Activated naive CD4-positive, alpha-beta T cell treated with anti-CD3 and anti-CD28 coated beads, Interleukin-2, amount 10 ng/mL, durations not matched to agents 7 days and 5 days (primary cell): ENCODE measurements around the gene PSME3IP1.
"Not testable (repeated sequence)": the region's sequence is repeated elsewhere in the genome, so short reads cannot be mapped to it uniquely, and the experiment has no call there.

Experiments
- CTCF ChIA-PET: fragments of 350-600 bp; sonication (Branson Sonifier 250); formaldehyde crosslinking; loops from one replicate; lab custom pipeline; 2021; ENCODE audit warnings: antibody characterized with exemption; lab: Charles Lee
- DNase-seq: peaks from one replicate; pipeline ENCODE4 v3.0.0-alpha.2; 2020
- H3K27ac Mint-ChIP-seq: one replicate; pipeline ENCODE4 v1.8.0; 2021; ENCODE audit warnings: mild to moderate bottlenecking, moderate library complexity, mixed read lengths
- H3K27me3 Mint-ChIP-seq: one replicate; pipeline ENCODE4 v1.8.0; 2021; ENCODE audit warnings: mild to moderate bottlenecking, mixed read lengths
- H3K36me3 Mint-ChIP-seq: one replicate; pipeline ENCODE4 v1.8.0; 2021; ENCODE audit warnings: mixed read lengths
- H3K4me1 Mint-ChIP-seq: one replicate; pipeline ENCODE4 v1.8.0; 2021; ENCODE audit warnings: mixed read lengths
- H3K4me3 Mint-ChIP-seq: one replicate; pipeline ENCODE4 v1.8.0; 2021; ENCODE audit warnings: mild to moderate bottlenecking, moderate library complexity, mixed read lengths
- H3K9me3 Mint-ChIP-seq: one replicate; pipeline ENCODE4 v1.8.0; 2021; ENCODE audit warnings: mixed read lengths

Gene PSME3IP1

GRCh38 chr16:57189527-57189926 lies 3.7 kb upstream of the PSME3IP1 start:
- H3K9me3 Mint-ChIP-seq, DNase-seq, H3K27me3 Mint-ChIP-seq, CTCF ChIA-PET, H3K27ac Mint-ChIP-seq, H3K4me3 Mint-ChIP-seq: not testable (repeated sequence)
- Mint-ChIP-seq H3K4me1 (peaks cover 33% of the 10 kb centered on the region), H3K36me3 (peaks cover 19% of the 10 kb centered on the region)

GRCh38 chr16:57188711-57189002 lies 2.8 kb upstream of the PSME3IP1 start:
- peaks cover 39% of the 10 kb centered on the region for H3K4me1 Mint-ChIP-seq
- H3K27ac Mint-ChIP-seq, result no peak overlapping the region
- H3K9me3 Mint-ChIP-seq, result no peaks in the 10 kb centered on the region
- H3K4me3 Mint-ChIP-seq, result peak overlapping the region; percentile 15
- H3K27me3 Mint-ChIP-seq, result peaks cover 4% of the 10 kb centered on the region
- CTCF ChIA-PET, result no interaction called here
- peaks cover 20% of the 10 kb centered on the region for H3K36me3 Mint-ChIP-seq
- DNase-seq, result no peak

GRCh38 chr16:57187902-57188710 lies 2.3 kb upstream of the PSME3IP1 start:
- peaks cover 42% of the 10 kb centered on the region for H3K4me1 Mint-ChIP-seq
- H3K36me3 Mint-ChIP-seq, result peaks cover 20% of the 10 kb centered on the region
- CTCF ChIA-PET, result interaction anchor here (1.0 kb wide), 1 partner anchor 104 kb away, joined by 5 read pairs; no protein-coding TSS in a partner anchor

GRCh38 chr16:57186872-57187854 lies 1.3 kb upstream of the PSME3IP1 start:
- peaks cover 4% of the 10 kb centered on the region for H3K27me3 Mint-ChIP-seq
- DNase-seq, result peak; percentile 51
- peaks cover 24% of the 10 kb centered on the region for H3K36me3 Mint-ChIP-seq
- peak overlapping the region; percentile 91 for H3K27ac Mint-ChIP-seq
- H3K4me1 Mint-ChIP-seq, result peaks cover 46% of the 10 kb centered on the region
- H3K4me3 Mint-ChIP-seq, result peak overlapping the region; percentile 99
- CTCF ChIA-PET, result interaction anchor here (1.0 kb wide), 1 partner anchor 103 kb away, joined by 5 read pairs; no protein-coding TSS in a partner anchor
- no peaks in the 10 kb centered on the region for H3K9me3 Mint-ChIP-seq

More at GRCh38 chr16:57187902-57188710, 2.3 kb upstream of the PSME3IP1 start:
- H3K27me3 Mint-ChIP-seq, H3K9me3 Mint-ChIP-seq, H3K27ac Mint-ChIP-seq, DNase-seq: not testable (repeated sequence)
- H3K4me3 Mint-ChIP-seq, result peak overlapping the region; percentile 99

- H3K9me3 Mint-ChIP-seq, result no peaks in the 10 kb centered on the region
- CTCF ChIA-PET, result interaction anchor here (0.6 to 1.4 kb wide), 4 partner anchors 90 to 244 kb away, joined by 3 to 8 read pairs (median 4); partner anchors contain the start of gene CPNE2
- DNase-seq, result no peak
- peaks cover 22% of the 10 kb centered on the region for H3K36me3 Mint-ChIP-seq
- H3K4me1 Mint-ChIP-seq, result peaks cover 44% of the 10 kb centered on the region
- H3K27me3 Mint-ChIP-seq, result peaks cover 4% of the 10 kb centered on the region
- H3K4me3 Mint-ChIP-seq, result peak overlapping the region; percentile 99
- peak overlapping the region; percentile 91 for H3K27ac Mint-ChIP-seq
Measured at GRCh38 chr16:57185446-57185944, 344 bp downstream of the PSME3IP1 start.

- Mint-ChIP-seq H3K4me3 (peak overlapping the region; percentile 99), H3K4me1 (peaks cover 44% of the 10 kb centered on the region), H3K9me3 (no peaks in the 10 kb centered on the region), H3K27me3 (peaks cover 4% of the 10 kb centered on the region), H3K27ac (peak overlapping the region; percentile 91), H3K36me3 (peaks cover 22% of the 10 kb centered on the region)
- DNase-seq, result no peak
- CTCF ChIA-PET, result interaction anchor here (1.2 to 1.4 kb wide), 2 partner anchors 92 to 115 kb away, joined by 3 to 8 read pairs; partner anchors contain the start of gene CPNE2
Measured at GRCh38 chr16:57184887-57185445, 873 bp downstream of the PSME3IP1 start.

- H3K4me1 Mint-ChIP-seq, result peaks cover 40% of the 10 kb centered on the region
Measured at GRCh38 chr16:57184113-57184512, 1.7 kb downstream of the PSME3IP1 start.

GRCh38 chr16:57179215-57179828 lies 6.5 kb downstream of the PSME3IP1 start:
- DNase-seq, result no peak

More at GRCh38 chr16:57184113-57184512, 1.7 kb downstream of the PSME3IP1 start:
- Mint-ChIP-seq H3K9me3 (no peaks in the 10 kb centered on the region), H3K4me3 (peak overlapping the region; percentile 99), H3K27ac (no peak overlapping the region), H3K27me3 (peaks cover 4% of the 10 kb centered on the region), H3K36me3 (peaks cover 18% of the 10 kb centered on the region)
- CTCF ChIA-PET, result no interaction called here
- no peak for DNase-seq

GRCh38 chr16:57178793-57179212 lies 7.0 kb downstream of the PSME3IP1 start:
- H3K27ac Mint-ChIP-seq, result no peak overlapping the region
- peaks cover 8% of the 10 kb centered on the region for H3K36me3 Mint-ChIP-seq
- no peaks in the 10 kb centered on the region for H3K27me3 Mint-ChIP-seq
- CTCF ChIA-PET, result no interaction called here
- no peak overlapping the region for H3K4me3 Mint-ChIP-seq
- H3K4me1 Mint-ChIP-seq, result peaks cover 9% of the 10 kb centered on the region
- no peaks in the 10 kb centered on the region for H3K9me3 Mint-ChIP-seq
- DNase-seq, result no peak

More at GRCh38 chr16:57179215-57179828, 6.5 kb downstream of the PSME3IP1 start:
- Mint-ChIP-seq H3K9me3 (no peaks in the 10 kb centered on the region), H3K27ac (no peak overlapping the region), H3K4me3 (no peak overlapping the region), H3K36me3 (peaks cover 7% of the 10 kb centered on the region), H3K27me3 (no peaks in the 10 kb centered on the region), H3K4me1 (peaks cover 14% of the 10 kb centered on the region)
- CTCF ChIA-PET, result interaction anchor here (0.6 to 1.4 kb wide), 2 partner anchors 14 to 74 kb away, joined by 3 to 8 read pairs; no protein-coding TSS in a partner anchor

GRCh38 chr16:57178196-57178595 lies 7.6 kb downstream of the PSME3IP1 start:
- Mint-ChIP-seq H3K27ac (no peak overlapping the region), H3K27me3 (no peaks in the 10 kb centered on the region), H3K4me1 (peaks cover 4% of the 10 kb centered on the region), H3K9me3 (no peaks in the 10 kb centered on the region), H3K4me3 (no peak overlapping the region), H3K36me3 (peaks cover 11% of the 10 kb centered on the region)
- CTCF ChIA-PET, result no interaction called here
- DNase-seq, result no peak

- H3K4me1 Mint-ChIP-seq, result no peaks in the 10 kb centered on the region
- no peak overlapping the region for H3K4me3 Mint-ChIP-seq
- CTCF ChIA-PET, result interaction anchor here (1.8 kb wide), 1 partner anchor 92 kb away, joined by 6 read pairs; no protein-coding TSS in a partner anchor
- H3K27me3 Mint-ChIP-seq, result no peaks in the 10 kb centered on the region
- DNase-seq, result no peak
- peaks cover 26% of the 10 kb centered on the region for H3K36me3 Mint-ChIP-seq
- no peak overlapping the region for H3K27ac Mint-ChIP-seq
- H3K9me3 Mint-ChIP-seq, result no peaks in the 10 kb centered on the region
Measured at GRCh38 chr16:57175896-57176295, 9.9 kb downstream of the PSME3IP1 start.

GRCh38 chr16:57172721-57173290 lies 13.0 kb downstream of the PSME3IP1 start:
- no peak overlapping the region for H3K27ac Mint-ChIP-seq
- no peak overlapping the region for H3K4me3 Mint-ChIP-seq
- CTCF ChIA-PET, result no interaction called here
- H3K27me3 Mint-ChIP-seq, result no peaks in the 10 kb centered on the region
- DNase-seq, result no peak
- H3K36me3 Mint-ChIP-seq, result peaks cover 31% of the 10 kb centered on the region
- no peaks in the 10 kb centered on the region for H3K9me3 Mint-ChIP-seq
- peaks cover 2% of the 10 kb centered on the region for H3K4me1 Mint-ChIP-seq

GRCh38 chr16:57169327-57169726 lies 16.5 kb downstream of the PSME3IP1 start:
- Mint-ChIP-seq H3K4me1 (peaks cover 3% of the 10 kb centered on the region), H3K4me3 (no peak overlapping the region), H3K27me3 (no peaks in the 10 kb centered on the region), H3K27ac (no peak overlapping the region), H3K36me3 (peaks cover 38% of the 10 kb centered on the region), H3K9me3 (no peaks in the 10 kb centered on the region)
- CTCF ChIA-PET, result interaction anchor here (0.6 to 3.1 kb wide), 5 partner anchors 17 to 205 kb away, joined by 3 to 12 read pairs (median 5); no protein-coding TSS in a partner anchor
- DNase-seq, result no peak
